Measurements from ENCODE around the gene SLC36A2.

SLC36A2 gene

DNA sequence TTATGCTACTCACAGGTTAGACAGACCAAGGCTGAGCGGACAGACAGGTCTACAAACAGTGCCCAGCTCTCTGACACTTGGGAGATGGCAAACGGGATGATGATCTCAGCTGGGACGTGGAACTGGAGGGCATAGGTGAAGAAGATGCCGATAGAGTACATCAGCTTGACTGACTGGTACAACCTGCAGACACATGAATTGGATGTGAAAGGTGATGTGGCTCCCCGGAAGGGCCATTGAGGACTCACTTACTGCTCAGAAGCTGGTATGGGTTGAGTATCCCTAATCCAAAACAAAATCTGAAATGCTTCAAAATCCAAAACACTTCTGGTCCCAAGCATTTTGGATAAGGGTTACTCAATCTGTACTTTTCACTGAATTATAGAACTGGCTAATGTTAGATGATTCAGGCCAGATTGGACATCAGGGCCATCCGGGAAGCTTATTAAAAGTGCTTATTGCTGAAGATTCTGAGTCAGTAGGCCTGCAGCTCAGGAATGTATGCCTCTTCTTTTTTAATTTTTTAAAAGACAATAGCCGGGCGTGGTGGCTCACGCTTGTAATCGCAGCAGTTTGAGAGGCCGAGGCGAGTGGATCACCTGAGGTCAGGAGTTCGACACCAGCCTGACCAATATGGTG lies 66.2 kb downstream of the SLC36A2 start:
- no peak for DNase-seq

DNA sequence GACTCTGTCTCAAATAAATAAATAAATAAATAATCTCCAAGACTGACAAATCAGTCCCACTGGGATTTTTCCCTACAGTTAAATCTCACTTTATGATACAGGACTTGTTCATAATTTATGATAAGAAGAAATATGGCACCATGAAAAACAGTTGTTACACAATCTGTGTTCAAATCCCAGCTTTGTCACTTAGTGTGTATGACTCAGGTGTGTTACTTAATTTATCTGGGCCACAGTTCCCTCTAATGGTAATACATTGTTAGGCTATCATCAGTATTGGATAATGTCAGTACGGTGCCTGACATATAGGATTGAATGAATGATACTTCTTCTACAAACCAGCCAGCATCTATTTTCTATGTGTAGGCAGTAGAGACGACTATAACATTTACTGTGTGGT lies 66.9 kb downstream of the SLC36A2 start:
- DNase-seq: no peak

DNA sequence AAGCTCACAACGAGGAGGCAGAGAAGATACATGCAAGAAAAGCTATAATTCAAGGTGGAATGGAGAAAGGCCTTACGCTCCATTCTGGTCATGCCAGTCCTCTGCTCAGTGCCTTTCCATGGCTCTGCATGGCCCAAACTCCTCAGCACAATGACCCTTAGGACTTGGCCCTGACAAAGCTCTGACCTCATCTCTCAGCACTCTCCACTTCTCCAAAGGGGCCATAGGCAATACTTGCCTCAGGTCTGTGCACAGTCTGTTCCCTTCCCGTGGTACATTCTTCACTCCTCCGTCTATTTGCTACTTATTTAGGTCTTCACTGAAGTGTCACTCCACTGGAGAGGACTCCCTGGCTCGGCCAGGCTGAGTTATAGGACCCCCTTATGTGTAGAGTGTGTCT lies 68.5 kb downstream of the SLC36A2 start:
- no peak for DNase-seq

DNA sequence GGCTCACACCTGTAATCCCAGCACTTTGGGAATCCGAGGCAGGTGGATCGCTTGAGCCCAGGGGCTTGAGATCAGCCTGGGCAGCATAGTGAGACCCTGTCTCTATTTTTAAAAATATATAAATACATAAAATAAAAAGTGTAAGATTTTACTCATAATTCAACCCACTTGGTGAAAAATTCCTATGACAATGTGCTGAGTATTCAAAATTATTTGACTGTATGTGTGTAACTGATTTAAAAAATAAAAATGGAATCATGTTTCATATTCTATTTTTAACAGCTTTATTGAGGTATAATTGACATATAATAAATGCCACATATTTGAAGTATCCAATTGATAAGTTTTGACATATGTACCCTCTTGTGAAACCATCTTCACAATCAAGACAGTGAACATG lies 71.6 kb downstream of the SLC36A2 start:
- no peak for DNase-seq

DNA sequence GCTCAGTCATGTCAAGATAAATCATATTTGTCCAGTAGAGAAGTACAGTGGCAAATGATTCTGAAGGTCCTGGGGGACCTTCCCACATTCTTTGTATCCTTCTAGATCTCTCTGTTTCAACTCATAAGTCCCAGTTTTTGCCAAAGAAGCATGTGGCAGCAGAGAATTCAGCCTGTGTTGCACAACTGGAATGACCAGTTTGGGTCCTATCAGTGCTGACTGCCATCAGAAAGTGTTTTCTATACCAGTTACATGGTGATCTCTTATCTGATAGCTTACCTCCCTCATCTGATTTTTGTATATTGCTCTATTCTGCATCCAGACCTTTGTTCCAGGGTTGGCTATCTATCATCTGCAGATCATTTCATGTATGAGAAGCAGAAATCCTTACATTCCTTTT lies 72.7 kb downstream of the SLC36A2 start:
- no peak for DNase-seq

DNA sequence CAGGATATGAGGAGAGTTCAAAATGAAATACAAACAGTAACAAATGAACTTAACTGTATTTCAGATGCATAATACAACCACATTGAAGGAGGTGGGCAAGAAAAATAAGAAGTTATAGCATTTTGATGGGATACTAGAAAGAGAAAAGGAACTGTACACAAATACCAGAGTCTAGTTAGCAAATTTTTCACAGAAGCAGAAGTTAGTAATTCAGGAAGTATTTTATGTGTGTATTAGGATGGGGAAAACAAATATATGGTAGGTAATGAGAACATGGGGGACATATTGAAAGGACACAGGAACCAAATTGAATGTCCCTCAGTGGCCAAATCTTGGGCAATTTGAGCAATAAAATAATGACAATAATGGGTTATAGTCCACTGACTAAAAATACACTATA lies 76.0 kb downstream of the SLC36A2 start:
- no peak for DNase-seq

DNA sequence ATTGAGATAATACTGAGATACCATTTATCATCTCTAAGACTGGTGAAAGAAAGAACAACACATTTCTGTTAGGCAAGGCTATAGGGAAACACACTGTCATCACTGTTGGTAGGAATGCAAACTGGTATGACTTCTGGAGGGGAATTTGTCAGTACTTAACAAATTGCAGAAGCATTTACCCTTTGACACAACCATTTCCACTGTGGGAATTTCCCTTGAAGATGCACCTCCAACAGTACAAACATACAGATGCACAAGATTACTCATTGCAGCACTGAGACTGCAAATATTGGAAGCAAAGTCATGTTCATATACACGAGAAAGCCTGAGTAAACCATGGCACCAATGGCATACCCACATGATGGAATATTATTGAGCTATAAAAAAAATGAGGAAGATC lies 76.8 kb downstream of the SLC36A2 start:
- DNase-seq: no peak

DNA sequence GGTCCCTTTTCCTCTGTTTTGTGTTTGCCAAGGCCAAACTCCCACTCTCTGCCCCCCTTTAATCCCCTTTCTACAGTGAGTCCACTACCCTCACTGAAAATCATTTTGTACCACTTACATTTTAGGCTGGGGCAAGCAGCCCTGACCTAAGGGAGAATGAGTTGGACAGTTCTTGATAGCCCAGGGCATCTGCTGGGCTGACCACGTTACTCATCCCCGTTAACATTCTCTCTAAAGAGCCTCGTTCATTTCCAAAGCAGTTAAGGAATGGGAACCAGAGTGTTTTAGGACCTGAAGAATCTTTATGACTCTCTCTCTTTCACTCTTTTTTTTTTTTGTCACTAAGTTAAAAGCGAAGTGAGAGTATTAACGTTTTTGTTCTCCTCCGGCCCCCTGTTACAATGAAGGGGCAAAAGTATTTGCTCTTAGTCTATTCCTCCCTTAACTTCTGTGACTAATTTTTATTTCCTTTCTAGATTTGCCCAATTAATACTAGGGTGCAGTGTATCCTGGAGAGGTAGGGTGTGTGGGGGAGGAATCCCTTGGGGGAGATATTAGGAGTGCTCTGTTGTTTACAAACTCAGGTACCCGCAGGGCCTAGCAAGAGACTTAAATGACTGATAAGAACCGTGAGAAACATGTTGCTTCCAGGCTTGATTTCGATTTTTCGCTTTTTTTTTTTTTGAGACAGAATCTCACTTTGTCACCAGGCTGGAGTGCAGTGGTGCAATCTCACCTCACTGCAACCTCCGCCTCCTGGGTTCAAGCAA lies 79.7 kb downstream of the SLC36A2 start:
- no peak for DNase-seq
